ENCODE results near the gene SEMA3F.

SEMA3F gene

DNA sequence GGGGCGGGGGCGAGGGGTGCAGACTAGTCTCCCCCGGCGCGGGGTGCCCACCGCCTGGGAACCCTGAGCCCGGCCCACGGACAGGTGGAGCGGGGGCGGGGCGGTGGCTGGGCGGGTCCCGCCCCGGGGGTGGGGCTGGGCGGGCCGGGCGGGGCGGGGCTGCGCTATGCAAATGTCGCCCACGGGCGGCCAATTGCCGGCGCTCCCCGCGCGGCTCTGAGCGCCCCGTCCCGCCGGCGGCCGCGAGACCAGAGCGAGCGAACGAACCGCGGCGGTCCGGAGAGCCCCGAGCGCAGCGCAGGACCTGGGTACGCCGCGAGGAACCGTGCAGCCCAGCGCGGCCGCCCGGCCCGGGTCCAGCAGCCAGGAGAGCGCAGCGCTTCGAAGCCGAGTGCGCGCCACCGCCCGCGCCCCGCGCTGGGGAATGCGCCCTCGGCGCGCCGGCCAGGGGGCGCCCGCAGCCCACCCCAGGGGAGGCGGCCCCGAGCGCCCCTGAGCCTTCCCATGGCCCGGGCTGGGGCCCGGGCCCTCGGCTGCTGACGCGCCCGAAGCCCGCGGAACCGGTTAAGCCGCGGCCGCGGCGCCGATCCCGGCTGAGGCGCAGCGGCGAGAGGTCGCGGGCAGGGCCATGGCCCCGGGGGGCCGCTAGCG lies at the start of gene SEMA3F:
TSS of gene SEMA3F (plus strand) at position 485 of the 651 bp plus-strand sequence. CDS start 4,299 bp downstream, outside the sequence.
- DNase-seq, result peak; percentile 65

DNA sequence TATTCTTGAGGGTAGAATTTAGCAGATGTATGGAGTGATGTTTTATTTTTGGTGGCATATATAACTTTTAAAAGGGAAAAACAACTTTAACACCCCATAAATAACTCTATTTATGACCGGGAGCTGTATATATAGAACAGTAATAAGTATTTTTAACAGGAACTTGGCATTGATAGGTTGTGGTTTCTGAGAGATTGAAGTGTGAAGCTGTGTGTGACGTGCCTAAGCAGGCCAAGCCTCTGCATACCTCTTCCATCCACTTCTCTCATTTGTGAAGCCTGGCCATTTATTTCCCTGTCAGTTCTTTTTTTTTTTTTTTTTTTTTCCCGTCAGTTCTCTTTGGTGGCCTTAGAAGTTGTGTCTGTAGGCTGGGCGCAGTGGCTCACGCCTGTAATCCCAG lies 43.4 kb upstream of the SEMA3F start:
- DNase-seq, result no peak

DNA sequence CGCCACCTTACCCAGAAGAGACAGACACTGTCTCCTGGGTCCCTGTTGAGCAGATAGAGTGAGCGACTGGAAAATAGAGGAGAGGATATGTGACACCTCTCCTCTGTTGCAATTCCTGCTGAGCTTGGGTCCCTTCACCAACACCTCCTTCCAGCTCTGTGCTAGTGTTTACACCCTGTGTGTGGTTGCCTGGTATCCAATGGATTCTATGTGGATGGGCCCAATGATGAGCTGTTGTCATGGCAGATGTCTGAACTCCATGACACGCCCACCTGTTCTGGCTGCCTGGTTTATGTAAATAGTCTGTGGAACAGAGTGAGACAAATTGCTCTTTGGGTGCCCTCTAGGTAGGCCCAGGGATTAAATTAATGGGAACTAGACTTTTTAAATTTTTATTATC lies 42.7 kb upstream of the SEMA3F start:
- DNase-seq, result no peak

DNA sequence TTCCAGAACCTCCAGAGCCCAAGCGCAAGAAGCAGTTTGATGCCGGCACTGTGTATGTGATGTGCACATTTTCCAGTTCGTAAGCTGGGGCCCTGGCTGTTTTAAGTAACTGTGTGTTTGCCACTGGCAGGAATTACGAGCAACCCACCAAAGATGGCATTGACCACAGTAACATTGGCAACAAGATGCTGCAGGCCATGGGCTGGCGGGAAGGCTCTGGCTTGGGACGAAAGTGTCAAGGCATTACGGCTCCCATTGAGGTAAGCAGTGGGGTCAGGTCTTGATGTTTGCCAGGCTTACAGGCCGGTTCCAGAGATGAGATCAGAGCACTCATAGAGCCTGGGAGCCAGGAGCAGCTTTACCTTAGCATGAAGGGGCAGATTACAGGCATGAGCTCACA lies 38.0 kb upstream of the SEMA3F start:
- no peak for DNase-seq

DNA sequence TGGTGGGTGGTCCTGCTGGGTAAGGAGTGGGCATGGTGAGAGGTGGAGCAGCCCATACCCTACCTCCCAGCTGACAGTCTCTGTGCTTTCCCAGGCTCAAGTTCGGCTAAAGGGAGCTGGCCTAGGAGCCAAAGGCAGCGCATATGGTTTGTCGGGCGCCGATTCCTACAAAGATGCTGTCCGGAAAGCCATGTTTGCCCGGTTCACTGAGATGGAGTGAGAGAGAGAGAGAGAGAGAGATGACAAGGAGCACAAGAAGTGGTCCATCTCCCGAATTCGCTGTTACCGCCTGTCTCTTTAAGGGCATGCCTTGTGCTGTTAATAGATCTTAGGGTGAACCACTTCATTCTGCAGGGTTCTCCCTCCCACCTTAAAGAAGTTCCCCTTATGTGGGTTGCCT lies 36.9 kb upstream of the SEMA3F start:
- DNase-seq, result no peak

DNA sequence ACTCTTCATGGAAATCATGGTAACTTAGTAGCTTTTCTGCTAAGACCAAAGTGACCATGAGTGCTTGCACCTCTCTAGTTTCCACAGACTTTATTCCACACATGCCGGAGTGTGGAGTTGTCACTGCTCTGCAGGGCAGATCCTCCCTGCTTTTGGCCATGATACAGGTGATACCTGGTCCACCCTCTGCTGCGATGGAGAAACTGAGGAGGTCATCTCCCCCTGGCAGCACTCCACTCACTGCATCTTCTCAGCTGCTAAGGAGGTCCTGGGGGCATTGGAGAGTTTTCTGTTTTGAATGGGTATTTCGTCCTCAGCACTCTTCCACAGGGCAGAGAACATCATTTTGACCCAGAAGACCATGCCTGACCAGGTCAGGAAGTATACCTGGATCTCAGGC lies 35.3 kb upstream of the SEMA3F start:
- no peak for DNase-seq

DNA sequence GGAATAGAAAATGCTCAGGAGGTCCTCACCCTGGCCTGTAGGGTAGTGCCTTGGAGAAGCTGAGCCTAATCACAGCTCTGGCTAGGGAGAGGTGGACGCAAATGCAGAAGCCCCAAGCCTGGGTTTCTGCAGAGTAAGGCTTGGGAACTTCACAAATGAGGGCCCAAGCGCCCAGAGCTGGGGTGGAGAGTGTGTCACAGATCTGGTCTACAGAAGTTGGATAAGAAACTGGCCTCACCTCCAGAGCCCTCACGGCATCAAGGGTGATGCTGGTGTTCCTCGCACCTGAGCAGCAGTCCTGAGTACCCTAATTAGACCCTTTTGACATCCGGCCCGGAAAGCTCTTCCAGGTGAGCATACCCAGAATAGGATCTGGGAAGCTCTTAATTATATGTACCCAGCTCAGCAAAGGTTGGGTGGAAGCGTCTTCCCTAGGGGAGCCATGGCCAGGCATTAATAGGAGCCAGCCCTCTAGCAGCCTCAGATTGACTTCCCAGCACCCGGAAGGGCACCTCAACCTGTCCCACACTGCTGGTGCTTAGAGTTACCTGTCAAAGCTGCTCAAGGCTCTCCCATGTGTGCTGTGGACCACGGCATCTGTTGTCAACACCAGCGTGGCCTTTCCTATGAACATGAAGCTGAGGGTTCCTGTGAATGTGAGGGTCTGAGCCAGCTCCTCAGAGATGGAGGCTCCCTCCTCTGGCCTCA lies 34.6 kb upstream of the SEMA3F start:
- DNase-seq, result no peak

DNA sequence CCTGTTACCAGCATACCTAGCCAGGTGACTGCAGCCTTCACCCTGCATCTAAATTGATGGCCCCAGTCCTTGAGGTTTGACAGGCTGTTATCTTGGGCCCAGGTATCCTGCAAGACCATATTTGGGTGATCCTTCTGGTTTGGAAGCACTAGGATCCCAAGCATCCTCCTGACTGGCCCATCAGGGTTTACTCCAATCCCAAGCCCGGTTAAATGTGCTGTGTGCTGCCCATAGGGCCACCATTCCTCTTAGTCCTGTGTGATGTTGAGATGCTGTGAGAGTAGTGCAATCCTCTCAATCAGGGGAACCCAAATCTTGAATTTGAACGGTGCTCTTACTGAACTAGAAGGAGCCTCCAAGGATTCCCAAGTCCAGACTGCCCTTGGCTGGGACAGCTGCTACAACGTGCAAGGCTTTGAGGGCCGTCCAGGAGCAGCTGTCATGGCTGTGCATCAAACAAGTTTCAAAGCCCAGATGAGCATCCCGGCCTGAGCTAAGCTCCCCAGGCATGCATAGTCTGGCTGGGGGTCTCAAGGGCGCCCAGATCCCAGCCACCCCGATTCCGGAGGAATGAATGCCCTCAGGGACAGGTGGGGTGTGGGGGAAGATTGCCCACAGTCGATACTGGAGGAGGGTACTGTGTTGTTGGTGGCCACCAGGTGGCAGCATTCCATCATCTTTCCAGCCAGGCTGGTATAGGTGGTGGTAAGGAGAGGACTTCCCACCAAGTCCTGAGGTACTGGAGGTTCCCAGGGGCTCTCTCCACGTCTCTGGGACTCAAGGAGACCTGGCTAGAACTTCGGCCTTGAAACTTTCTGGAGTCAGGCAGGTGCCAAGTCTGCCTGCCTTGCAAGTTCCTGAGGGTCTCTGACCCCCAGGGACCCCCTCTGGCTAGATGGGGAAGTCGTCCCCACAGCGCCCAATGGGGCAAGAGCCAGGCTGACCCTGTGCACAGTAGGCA lies 33.8 kb upstream of the SEMA3F start:
- DNase-seq, result peak; percentile 67

DNA sequence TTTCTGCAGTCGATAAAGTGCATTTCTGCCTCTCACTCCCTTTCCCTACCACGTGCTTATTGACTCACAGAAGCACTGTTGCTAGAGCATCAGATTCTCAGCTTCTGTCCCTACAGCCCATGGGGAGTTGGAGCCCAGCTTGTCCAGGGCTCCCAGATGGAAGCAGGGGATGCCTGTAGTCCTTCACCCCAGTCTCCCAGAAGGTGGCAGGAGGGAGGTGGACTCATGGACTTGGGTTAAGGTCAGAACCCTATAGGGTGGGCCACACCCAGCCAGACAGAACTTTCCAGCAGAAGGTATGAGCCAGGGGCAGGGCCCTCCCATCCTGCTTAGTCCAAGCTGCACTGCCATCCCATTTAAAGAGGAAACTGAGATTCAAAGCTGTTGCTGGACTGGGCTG lies 33.1 kb upstream of the SEMA3F start:
- no peak for DNase-seq

DNA sequence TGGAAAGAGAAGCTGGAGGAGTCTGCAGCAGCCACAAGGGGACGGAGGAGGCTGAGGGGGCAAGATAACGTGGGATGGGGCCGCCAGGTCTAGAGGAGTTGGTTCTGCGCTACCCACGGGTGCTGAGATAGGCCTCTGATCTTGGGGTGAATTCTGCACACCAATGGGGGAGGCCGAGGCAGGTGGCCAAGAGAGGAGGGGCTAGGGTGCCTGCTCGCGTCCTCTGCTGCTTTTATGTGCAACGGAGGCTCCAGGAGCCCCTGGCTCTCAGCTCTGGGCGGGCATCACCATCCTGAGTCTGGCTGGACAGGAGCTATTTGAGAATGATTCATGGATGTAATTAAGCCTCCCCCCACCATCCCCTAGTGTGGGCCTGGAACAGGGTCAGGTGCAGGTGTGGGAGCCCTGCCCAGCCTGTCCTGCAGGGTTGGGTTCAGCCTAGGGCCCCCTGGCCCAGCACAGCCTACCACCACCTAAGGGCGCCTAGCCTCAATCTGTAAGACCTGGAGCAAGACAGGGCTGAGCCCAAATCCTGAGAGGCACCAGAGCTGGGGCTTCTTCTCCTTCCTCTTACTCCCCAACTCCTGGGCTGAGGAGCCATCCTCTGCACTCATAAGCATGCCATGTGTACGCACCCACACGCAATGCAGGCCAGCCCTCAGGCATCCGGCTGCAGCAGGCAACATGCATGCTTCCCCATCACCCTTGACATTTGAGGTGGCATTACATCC lies 32.3 kb upstream of the SEMA3F start:
- no peak for DNase-seq

DNA sequence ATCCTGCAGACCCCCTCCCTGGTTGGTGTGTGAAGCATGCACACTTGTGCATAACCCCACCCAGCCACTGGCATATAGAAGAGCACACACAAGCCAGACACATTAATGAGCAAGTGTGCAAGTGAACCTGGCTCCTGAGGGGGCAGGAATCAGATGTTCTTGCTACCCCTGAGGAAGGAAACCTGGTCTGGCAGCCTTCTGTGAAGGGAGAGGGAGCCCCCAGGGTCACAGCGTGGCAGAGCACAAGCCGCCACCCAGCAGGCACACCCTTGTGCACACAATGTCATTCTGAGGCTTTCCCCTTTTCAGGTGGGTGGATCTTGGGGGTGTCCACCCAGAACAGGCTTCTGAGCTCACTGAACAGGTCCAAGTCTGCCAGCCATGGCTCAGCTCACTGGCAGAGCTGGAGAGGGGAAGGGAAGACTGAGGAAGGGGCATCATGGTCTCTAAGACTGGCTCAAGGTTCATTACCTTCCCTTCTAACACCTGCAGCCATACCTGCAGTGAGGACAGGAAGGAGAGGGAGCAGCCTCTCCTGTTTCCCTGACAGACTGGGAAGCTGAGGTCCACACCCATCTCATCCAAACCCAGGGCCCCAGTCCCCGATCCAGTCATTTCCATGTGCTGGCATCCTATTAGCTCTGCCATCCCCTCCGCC lies 31.6 kb upstream of the SEMA3F start:
- no peak for DNase-seq

DNA sequence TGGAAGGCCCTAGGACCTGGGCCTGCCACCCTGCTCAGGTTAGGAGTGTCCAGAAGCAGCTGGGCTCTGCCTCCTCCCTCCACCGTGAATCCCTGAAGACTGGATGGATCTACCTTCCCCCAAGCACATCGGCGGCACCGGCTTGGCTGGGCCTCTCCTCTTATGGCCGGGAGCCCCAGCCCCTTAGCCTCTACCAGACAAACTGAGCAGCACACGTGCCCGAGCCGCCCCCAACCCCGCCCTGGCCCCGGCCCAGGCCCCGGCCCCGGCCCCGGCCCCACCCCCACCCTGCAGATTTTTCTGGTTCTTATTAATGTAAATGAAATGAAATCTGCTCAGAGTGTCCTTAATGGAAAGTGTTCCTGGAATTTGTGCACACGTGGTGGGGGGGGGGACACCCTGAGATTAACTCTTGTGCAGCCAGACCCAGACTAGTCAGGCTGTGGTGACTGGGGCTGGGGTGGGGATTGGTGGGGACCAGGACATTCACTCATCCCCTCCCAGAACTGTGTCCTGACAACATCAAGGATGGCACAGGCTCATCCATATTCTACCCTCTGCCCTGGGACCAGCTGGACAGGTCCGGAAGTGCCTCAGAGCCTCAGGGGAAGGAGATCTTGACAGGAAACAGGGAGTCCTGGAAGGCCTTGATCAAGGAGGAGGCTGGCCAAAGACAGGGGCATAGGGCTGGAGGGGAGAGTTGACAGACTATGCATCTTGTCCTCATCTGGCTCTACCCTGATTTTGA lies 30.9 kb upstream of the SEMA3F start:
- no peak for DNase-seq

DNA sequence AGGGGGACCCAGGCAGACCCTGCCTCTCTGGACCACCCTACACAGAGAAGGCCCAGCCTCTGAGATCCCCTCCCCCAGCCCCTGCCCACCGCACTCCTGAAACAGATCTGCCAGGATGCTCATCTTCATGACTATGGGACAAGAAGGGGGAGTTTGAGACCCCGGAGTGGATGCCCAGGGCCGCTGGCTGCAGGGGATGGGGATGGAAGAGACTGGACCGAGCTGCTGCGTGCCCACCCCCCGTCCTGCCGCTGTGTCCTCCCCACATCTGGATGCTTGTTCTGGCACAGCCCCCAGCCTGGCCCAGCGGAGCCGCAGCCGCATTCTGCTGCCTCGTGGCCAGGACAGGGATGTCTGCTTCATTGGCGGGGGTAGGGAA lies 30.3 kb upstream of the SEMA3F start:
- DNase-seq, result no peak

DNA sequence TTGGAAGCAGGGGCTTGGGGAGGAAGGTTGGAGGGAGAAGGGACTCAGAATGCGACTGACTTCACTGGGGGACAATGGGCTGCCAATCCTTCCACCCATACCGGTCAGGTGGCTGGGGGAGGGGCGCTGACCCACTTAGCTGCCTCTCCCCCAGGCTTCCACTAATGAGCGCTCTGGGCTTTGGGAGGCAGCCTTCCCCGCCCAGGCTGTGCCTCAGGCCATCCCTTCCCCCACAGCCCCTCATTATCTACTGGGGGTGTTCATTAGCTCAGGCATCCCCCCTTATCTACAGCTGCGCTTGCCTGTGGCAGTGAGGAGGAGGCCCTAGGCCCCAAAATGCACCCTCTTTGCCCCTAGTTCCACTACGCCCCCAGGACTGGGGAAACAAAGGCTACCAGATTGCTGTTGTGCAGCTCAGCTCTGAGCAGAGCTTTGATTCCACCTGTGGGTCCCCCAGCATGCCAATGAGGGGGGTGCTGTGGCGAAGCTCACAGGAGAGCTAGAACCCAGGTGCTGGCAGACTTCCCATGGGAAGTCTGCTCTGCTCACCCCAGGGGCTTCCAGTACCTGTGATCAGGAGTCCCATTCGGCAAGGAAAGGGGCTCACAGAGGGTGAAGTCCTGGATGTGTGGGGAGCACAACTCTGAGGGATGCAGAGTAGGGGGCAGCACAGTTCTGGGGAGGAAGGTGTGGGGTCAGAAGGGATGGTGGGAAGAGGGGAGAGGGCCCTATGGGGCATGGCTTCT lies 29.4 kb upstream of the SEMA3F start:
- DNase-seq, result no peak

DNA sequence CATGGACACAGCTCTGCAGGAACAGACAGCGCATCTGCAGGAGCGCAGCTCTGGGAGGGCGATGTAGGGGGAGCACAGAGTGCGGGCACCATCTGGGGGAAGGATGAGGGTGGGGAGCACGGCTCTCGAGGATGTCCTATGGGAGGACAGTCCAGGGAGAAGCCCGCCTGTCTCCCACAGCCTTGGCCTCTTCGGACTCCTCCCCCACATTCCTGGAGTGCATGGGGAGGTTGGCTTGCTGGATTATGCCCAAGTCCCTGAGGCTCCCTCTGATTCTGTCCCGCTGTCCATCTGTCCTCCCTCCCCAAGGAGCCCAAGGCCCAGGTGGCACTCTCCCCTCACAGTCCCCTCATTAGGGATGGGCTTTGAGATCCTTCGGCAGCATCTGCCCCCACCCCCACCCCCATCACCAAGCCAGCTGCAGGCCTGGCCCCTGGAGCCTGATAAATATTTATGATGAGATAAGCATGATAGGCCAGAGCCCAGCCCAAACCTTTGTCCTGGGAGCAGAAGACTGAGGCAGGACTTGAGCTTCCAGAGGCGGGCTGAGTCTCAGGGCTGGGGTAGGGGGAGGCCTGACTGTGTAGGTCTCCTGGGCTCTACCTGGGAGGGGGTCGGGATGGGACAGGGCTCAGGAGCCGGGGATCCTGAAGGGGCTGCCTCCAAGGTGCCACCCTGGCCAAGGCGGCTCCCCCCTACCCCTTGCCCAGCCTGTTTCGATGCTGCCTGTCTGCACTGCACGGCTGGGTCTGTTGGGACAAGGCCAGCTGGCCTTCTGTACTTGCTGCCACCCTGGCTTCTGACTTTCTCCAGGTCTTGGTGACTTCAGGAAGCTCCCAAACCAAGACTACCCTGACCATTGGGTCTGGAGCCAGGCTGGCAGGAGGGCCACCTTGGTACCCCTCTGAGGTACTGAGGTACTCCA lies 28.6 kb upstream of the SEMA3F start:
- DNase-seq, result no peak

DNA sequence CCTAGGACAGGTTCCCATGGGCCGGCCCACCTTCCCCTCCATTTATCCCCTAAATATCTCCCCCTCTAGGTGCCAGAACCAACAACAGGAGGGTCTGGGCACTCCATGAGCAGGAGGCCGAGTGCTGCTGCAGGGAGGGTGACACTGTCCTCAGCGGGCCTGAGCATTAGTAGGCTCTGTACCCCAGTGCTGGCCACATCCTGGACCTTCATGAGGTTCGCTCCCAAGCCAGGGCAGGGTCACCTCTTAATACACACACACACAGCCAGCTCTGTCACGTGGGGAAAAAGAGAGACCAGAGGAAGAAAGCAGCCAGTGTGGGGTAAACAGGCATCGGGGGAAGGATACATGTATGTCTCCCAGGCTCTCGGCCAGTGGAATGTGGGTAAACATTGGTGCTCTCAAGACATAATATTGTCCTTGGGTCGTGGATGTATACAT lies 27.9 kb upstream of the SEMA3F start:
- DNase-seq, result no peak

DNA sequence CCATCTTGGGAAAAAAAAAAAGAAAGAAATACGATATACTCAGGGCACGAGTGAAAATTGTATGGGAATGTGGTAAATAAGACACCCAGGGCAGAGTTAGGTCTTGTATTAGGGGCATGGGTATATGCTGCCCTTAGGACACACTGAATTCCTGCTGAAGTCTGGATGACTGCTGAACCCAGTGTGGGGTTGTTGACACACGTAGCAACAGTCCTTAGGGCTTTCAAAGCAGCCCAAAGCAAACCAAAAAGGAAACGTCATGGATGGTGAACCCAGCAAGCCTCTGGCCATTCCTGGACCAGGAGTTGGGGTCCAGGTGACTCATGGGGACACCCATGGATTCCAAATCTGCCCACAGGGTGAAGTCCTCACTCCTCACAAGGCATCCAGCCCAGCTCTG lies 27.1 kb upstream of the SEMA3F start:
- no peak for DNase-seq

DNA sequence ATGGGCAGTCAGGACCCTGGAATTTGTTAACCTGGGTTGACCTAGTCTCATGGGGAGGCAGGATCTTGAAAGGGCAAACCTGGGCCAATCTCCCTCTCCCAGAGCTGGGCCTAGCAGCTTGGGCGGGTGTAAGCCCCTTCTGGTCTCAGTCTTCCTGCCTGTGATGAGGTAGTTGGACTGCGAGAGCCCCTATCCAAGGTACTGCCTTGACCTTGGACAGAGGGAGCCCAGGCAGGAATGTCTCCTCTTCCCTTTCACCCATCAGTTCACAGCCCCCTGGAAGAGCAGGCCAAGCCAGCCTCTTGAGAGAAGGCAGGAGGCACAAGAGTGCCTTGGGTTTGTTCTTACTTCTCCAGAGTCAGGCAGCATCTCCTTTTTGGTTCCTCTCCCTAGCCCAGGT lies 24.7 kb upstream of the SEMA3F start:
- no peak for DNase-seq

DNA sequence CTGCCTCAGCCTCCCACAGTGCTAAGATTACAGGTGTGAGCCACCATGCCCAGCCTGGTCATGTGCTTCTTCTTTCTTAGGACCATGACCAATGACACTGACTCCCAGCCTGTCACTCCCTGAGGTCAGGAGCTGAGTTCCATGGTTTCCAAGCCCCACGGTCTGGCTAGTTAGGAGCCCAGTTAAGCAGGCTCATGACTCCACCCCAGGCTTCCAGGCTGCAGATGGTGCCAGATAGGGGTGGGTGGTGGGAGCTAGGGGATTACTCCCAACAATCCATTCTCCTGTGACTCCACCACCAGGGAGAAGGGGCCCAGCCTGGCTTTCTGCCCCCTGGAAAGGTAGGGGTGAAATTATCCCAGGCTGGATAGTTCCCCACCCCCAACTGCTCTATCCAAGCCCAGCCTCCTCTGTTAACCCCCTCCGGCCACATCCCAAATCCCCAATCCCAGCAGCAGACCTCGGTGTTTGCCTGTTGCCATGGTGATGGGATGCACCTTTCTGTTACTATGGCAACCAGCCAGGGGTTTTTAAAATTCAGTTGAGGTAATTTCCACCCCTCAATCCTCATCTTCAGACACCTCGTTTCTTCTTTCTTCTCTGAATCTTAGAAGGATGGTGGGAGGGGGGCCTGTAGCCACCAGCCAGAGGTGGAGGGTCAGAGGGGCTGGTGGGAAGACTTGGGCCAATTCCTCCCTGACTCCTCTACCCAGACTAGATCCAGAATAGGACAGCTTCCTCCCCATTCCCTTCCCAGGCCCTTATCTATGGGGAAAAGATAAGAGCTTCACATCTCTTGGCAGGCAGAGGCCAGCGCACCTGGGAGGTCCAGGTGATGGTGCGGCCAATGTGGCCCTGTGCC lies 22.5 kb upstream of the SEMA3F start:
- no peak for DNase-seq

All from activated CD4-positive, CD25-positive, alpha-beta regulatory T cell treated with anti-CD3 and anti-CD28 coated beads, Interleukin-2, amount 50 U/mL, for 72 hours (primary cell).